ENCODE results near the gene DDX49.
A peak's percentile ranks its signal among the peaks of the same experiment; 100 is the strongest.
"Not testable (repeated sequence)": the region's sequence is repeated elsewhere in the genome, so short reads cannot be mapped to it uniquely, and the experiment has no call there.

Gene DDX49

GRCh38 chr19:18895038-18895823 is 24.3 kb upstream of the DDX49 start:
- no peak overlapping the region for H3K27ac ChIP-seq
- peak overlapping the region in 4 of 7 experiments; percentile 13 to 38 (median 32) for H3K4me3 ChIP-seq

- H3K4me3 ChIP-seq, result peak within 1 kb of the TSS in 4 of 7 experiments; percentile 13 to 38 (median 32)
- H3K27ac ChIP-seq, result no peak within 1 kb of the TSS
Measured at GRCh38 chr19:18895824-18896341, 23.6 kb upstream of the DDX49 start, which contains the start of gene CERS1. Gene CERS1 (minus strand): TSS chr19:18896158. CDS start chr19:18896072, 86 bp downstream.

DNA sequence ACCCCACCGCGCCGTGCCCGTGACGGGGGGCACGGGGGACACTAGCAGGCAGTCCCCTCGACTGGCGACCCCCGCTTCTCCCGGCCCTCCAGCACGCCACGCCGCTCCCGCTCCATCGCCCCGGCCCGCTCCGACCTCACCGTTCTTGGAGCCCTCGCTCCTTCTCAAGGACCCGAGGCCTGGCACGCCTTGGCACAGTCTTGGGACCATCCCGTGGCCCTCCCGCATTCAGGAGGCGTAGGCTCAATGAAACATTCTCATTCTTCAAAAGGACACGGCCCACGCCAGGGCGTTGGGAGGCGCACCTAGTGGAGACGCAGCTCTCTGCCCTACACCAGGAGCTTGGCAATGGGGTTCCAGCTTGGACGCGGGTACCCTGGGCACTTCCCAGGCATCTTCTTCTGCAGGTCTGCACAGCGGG is 23.1 kb upstream of the DDX49 start:
- H3K27ac ChIP-seq, result no peak overlapping the region
- peak overlapping the region in 1 of 7 experiments; percentile 24 for H3K4me3 ChIP-seq

GRCh38 chr19:18897094-18898029 is 22.2 kb upstream of the DDX49 start:
- H3K27ac ChIP-seq, result no peak overlapping the region
- no peak overlapping the region for H3K4me3 ChIP-seq

GRCh38 chr19:18898081-18898606 is 21.4 kb upstream of the DDX49 start:
- Histone ChIP-seq H3K4me3 (no peak overlapping the region), H3K27ac (no peak overlapping the region)

GRCh38 chr19:18898607-18899408 is 20.7 kb upstream of the DDX49 start:
- no peak overlapping the region for H3K4me3 ChIP-seq
- no peak overlapping the region for H3K27ac ChIP-seq

DNA sequence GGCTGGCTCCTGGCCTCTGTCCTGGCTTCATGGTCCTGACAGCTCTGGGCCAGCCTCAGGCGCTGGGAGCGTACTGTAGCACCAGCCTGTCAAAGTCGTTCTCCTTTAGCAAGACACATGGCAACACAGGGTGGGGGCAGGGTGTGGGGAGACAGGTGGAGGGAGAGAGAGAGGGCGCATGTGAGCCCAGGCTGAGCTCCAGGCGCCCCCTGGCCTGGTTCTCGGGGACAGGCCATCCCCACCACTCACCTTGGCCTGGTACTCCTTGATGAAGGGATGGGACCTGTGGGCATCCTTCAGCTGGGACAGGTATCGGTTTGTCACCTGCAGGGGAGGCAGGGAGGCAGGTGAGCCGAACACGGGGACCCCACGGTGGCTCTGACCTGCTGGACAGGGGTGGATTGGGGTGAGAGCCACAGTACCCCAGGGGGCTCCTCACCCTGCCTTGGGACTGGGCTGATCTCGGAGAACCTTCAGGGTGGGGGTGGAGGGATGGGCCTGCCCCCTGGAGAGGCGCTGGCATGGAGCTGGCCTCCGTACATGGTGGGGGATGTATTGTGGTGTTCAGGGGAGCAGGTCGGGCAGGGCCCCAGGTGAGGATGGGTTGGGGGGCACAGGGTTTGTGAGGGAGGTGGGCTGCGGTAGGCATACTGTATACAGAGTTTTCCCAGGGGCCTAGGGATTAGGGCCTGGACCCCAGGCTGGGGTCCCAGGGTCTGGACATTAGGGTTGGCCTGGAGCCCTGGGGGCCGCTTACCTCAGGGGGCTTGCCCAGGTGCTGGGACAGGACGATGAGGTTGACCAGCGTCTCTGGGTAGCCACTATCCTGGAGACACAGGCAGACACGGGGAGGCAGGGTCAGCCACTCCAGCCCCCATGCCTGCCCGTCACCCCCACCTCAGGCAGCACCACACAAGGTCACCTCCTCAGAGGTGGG is 19.6 kb upstream of the DDX49 start:
- no peak overlapping the region for H3K27ac ChIP-seq
- H3K4me3 ChIP-seq, result no peak overlapping the region

DNA sequence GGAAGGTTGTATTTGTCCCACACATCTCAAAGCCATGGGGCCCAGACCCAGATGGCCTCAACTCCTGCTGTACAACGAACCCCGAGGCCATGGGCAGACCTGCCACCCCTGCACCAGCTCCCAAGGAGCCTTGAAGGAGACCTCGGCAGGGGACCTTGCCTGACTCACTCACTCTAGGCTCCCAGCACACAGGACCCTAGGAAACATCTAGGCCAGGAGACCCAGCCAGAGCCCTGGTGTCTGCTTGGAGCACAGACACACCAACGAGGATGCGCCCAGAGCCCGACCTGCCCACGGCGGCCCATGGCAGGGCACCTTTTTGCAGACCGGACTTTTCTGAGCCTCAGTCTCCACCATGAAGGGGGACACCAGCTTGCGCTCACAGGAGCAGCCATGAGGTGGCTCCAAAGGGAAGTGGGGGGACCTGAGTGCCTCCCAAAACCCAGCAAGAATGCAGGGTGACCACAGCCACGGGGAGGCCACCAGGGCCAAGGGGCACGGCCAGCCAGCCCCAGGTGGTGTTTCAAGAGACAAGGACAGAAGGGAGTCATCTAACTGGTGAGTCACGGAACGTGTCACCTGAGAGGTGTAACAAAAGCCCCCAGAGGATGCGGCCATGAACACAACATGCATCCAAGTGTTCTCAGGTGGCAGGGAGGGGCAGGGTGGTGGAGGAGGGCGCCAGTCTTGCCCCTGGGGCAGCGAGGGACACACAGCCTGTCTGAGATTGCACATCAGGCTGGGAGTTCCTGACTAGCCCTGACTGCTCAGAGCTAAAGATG is 18.6 kb upstream of the DDX49 start:
- H3K4me3 ChIP-seq, result no peak overlapping the region
- H3K27ac ChIP-seq, result no peak overlapping the region

DNA sequence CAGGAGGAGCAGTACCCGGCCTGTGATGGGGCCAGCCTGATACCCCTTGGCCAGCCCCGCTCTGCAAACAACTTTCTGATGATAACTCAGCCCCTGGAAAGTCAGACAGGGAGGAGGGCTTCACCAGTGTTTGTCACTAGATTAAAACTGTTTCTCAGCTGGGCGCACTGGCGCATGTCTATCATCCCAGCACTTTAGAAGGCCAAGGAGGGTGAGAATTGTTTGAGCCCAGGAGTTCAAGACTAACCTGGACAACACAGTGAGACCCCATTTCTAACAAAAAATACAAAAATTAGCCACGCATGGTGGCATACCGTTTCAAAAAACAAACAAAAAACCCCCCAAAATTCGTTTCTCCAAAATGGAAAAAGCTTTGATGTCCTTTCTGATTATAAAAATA is 18.0 kb upstream of the DDX49 start:
- Histone ChIP-seq H3K27ac (no peak overlapping the region), H3K4me3 (no peak overlapping the region)

GRCh38 chr19:18902519-18902918 is 17.0 kb upstream of the DDX49 start:
- H3K27ac ChIP-seq, H3K4me3 ChIP-seq: not testable (repeated sequence)

- H3K27ac ChIP-seq, result no peak overlapping the region
- H3K4me3 ChIP-seq, result no peak overlapping the region
Measured at GRCh38 chr19:18903156-18904037, 16.1 kb upstream of the DDX49 start.

- Histone ChIP-seq H3K27ac (no peak overlapping the region), H3K4me3 (no peak overlapping the region)
Measured at GRCh38 chr19:18904334-18905057, 15.0 kb upstream of the DDX49 start.

- Histone ChIP-seq H3K4me3 (no peak overlapping the region), H3K27ac (no peak overlapping the region)
Measured at GRCh38 chr19:18905058-18905456, 14.5 kb upstream of the DDX49 start.

DNA sequence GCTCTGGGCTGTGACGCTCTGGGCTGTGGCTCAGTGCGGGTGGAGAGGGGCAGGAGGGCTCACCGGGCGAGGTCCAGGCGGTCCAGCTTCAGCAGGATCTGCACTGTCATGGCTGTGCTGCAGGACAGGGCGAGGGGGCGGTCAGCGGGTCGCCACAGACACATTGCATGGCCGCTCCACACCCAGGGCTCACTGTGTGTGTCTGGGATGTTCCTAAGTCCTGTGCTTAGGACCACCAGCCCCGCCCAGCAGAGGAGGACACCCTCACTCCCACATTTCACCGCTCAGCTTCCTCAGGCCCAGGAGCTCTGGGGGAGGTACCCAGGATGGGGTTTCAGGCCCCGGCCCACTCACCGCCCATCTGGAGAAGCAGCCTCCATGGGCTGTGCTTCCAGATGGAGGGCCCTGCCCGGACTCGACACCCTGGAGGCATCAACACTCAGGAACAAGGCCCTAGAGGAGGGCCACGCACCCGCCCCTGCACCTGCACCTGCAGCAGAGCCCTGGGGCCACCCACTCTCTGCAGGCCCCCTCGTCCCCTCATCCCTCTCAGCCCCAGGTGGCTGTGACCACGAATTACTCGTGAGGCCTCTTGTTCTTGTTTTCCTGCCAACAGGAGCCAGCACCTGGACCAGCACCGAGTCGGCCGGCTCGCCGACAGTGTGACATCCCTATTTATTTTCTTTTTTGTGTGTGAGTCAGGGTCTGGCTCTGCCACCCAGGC is 13.8 kb upstream of the DDX49 start:
- Histone ChIP-seq H3K27ac (no peak overlapping the region), H3K4me3 (no peak overlapping the region)

Data from skin epidermis (tissue), 12 donors.